WTC11 (cell line): Measurements from ENCODE around the gene KIR2DL4.
"Not testable (repeated sequence)": the region's sequence is repeated elsewhere in the genome, so short reads cannot be mapped to it uniquely, and the experiment has no call there.

ENCODE experiments used
- CREB1 ChIP-seq: sonication (generic); formaldehyde crosslinking; IDR thresholded peaks from 2 replicates; pipeline ENCODE4 v1.8.0; 2023; ENCODE audit warnings: mild to moderate bottlenecking, missing genetic modification reagents
- CREM ChIP-seq: sonication (generic); formaldehyde crosslinking; IDR thresholded peaks from 2 replicates; pipeline ENCODE4 v1.8.1; 2022; ENCODE audit warnings: mild to moderate bottlenecking, missing genetic modification reagents, moderate library complexity
- CTCF ChIP-seq: fragments of 200-600 bp; IDR thresholded peaks from 2 replicates; pipeline ENCODE4 v1.8.0; 2022; ENCODE audit warnings: antibody characterized with exemption
- NFYB ChIP-seq: sonication (generic); formaldehyde crosslinking; conservative IDR thresholded peaks from 2 replicates; pipeline ENCODE4 v1.8.0; 2022; ENCODE audit warnings: low read depth, missing genetic modification reagents
- TCF7 ChIP-seq: sonication (generic); formaldehyde crosslinking; IDR thresholded peaks from 2 replicates; pipeline ENCODE4 v1.8.0; 2022; ENCODE audit warnings: mild to moderate bottlenecking, low read depth, missing genetic modification reagents, moderate library complexity
- ZBTB43 ChIP-seq: sonication (generic); formaldehyde crosslinking; IDR thresholded peaks from 2 replicates; pipeline ENCODE4 v1.8.1; 2023; ENCODE audit warnings: mild to moderate bottlenecking, missing genetic modification reagents
- ZNF512 ChIP-seq: sonication (generic); formaldehyde crosslinking; IDR thresholded peaks from 2 replicates; pipeline ENCODE4 v1.8.1; 2022; ENCODE audit warnings: missing genetic modification reagents, borderline replicate concordance
- TF ChIP-seq, protein P1 (sequence below): fragments of 250-450 bp; sonication (Bioruptor Pico); IDR thresholded peaks from 2 replicates; pipeline ENCODE4 v1.8.0; 2021; ENCODE audit warnings: mild to moderate bottlenecking
- TF ChIP-seq, protein P2 (sequence below): sonication (generic); formaldehyde crosslinking; IDR thresholded peaks from 2 replicates; pipeline ENCODE4 v1.8.1; 2023; ENCODE audit warnings: mild to moderate bottlenecking, missing genetic modification reagents, moderate library complexity

- not testable (repeated sequence) for TF ChIP-seq CTCF; ZNF512 (CRISPR knock-in tag); CREB1 (CRISPR knock-in tag); CREM (CRISPR knock-in tag); ZBTB43 (CRISPR knock-in tag); TCF7 (CRISPR knock-in tag); NFYB
- TF ChIP-seq, protein P1, sequence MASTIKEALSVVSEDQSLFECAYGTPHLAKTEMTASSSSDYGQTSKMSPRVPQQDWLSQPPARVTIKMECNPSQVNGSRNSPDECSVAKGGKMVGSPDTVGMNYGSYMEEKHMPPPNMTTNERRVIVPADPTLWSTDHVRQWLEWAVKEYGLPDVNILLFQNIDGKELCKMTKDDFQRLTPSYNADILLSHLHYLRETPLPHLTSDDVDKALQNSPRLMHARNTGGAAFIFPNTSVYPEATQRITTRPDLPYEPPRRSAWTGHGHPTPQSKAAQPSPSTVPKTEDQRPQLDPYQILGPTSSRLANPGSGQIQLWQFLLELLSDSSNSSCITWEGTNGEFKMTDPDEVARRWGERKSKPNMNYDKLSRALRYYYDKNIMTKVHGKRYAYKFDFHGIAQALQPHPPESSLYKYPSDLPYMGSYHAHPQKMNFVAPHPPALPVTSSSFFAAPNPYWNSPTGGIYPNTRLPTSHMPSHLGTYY (CRISPR knock-in tag) = not testable (repeated sequence)
- TF ChIP-seq, protein P2, sequence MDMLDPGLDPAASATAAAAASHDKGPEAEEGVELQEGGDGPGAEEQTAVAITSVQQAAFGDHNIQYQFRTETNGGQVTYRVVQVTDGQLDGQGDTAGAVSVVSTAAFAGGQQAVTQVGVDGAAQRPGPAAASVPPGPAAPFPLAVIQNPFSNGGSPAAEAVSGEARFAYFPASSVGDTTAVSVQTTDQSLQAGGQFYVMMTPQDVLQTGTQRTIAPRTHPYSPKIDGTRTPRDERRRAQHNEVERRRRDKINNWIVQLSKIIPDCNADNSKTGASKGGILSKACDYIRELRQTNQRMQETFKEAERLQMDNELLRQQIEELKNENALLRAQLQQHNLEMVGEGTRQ (CRISPR knock-in tag) = not testable (repeated sequence)
Measured at GRCh38 chr19:54837522-54837921, 34.1 kb downstream of the KIR2DL4 start.
